GM12873 (cell line): Measurements from ENCODE around the gene SCAANT1.

Experiments used
- CTCF ChIP-seq: IDR thresholded peaks from 2 replicates; pipeline ENCODE4 v1.5.1; 2012; ENCODE audit warnings: low read depth, mild to moderate bottlenecking, moderate library complexity, low read length, control low read depth; ENCODE audit not compliant: insufficient read depth; ENCODE audit errors: missing control alignments

The SCAANT1 gene

DNA sequence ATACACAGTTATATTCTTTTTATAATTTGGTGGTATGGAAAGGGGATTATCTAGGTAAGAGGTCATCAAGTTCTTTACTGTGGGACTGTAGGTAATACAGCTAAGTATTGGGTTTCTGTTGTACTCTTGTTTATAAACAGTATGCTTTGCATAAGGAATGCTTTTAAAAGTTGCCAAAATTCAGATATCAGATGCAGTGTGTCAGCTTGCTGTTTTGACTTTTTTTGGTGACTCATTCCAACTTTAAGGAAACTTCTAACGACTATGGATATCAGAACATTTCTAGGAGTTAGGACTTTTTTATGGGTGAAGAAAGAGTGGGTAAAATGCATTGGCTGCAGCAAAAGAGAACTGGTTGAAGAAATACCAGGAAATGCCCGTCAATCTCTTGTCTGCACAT is 2.8 kb downstream of the SCAANT1 start:
- no peak for TF ChIP-seq CTCF

- TF ChIP-seq CTCF = no peak
Observed at GRCh38 chr3:63908776-63909175, 3.4 kb downstream of the SCAANT1 start.

DNA sequence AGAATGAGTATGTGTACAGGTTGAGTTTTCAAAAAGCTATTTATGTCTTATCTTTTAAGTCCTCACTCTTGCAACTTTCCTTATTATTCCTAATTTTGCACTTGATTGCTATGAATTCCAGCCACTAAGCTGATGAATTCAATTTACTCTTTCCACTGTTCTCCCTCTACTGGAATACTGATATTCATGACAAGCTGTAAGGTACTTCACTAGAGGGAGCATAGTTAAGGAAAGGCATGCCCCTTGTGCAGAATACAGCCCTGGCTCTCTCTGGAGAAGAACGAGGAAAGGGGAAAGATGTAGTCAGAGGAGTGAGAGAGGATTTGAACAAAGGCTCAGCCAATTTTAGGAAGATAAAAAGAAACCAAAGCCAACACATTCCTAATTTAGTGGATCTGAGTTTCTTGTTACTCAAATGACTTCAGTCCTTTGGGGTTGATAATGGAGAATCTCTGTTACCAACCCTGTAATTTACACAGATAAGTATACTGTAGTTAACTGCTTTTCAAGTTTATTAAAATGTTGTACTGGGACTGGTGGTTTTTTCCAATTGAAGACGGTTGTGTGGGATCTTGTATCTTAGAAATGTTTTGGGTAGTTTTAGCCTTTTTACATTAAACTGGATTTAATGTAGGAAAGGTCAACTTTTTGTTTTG is 4.0 kb downstream of the SCAANT1 start:
- no peak for TF ChIP-seq CTCF

- no peak for TF ChIP-seq CTCF
Observed at GRCh38 chr3:63905731-63906620, 6.2 kb downstream of the SCAANT1 start.

GRCh38 chr3:63900459-63900858 is 11.7 kb downstream of the SCAANT1 start:
- no peak for TF ChIP-seq CTCF

GRCh38 chr3:63900010-63900409 is 12.2 kb downstream of the SCAANT1 start:
- TF ChIP-seq CTCF = no peak

GRCh38 chr3:63896332-63897030 is 15.7 kb downstream of the SCAANT1 start:
- TF ChIP-seq CTCF = no peak
